ENCODE measurements around the gene HCST.
A peak's percentile ranks its signal among the peaks of the same experiment; 100 is the strongest.
"Not testable (repeated sequence)": the region's sequence is repeated elsewhere in the genome, so short reads cannot be mapped to it uniquely, and the experiment has no call there.

The HCST gene

DNA sequence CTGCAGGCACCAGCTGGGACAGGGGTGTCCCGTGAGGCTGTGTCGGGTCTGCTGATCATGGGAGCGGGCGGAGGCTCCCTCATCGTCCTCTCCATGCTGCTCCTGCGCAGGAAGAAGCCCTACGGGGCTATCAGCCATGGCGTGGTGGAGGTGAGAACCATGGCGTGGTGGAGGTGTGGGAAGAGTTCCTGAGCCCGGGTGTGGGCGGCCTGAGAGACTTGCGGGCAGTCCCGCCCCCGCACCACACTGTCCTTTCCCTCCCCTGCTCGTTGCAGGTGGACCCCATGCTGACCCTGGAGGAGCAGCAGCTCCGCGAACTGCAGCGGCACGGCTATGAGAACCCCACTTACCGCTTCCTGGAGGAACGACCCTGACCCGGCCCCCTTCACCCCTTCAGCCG, 23.3 kb upstream of the HCST start:
- DNase-seq (ENCODE audit: low read depth in 1 of 2, low spot score in 1 of 2): no peak

GRCh38 chr19:35879770-35880317, 22.5 kb upstream of the HCST start:
- DNase-seq (ENCODE audit: low read depth in 1 of 2, low spot score in 1 of 2): peak; percentile 49 to 53

GRCh38 chr19:35882114-35882832, 20.1 kb upstream of the HCST start:
- DNase-seq (ENCODE audit: low read depth in 1 of 2, low spot score in 1 of 2): no peak

DNA sequence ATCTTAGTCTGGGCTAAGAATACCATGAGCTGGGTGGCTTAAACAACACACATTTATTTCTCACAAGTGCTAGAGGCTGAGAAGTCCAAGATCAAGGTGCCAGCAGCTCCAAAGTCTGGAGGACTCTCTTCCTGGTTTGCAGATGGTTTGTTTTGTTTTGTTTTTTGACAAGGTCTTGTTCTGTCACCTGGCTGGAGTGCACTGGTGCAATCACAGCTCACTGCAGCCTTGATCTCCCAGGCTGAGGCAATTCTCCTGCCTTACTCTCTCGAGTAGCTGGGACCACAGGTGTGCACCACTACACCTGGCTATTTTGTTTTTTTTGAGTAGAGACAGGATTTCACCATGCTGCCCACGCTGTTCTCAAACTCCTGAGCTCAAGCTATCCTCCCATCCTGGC, 18.4 kb upstream of the HCST start:
- DNase-seq (ENCODE audit: low read depth in 1 of 2, low spot score in 1 of 2): no peak

DNA sequence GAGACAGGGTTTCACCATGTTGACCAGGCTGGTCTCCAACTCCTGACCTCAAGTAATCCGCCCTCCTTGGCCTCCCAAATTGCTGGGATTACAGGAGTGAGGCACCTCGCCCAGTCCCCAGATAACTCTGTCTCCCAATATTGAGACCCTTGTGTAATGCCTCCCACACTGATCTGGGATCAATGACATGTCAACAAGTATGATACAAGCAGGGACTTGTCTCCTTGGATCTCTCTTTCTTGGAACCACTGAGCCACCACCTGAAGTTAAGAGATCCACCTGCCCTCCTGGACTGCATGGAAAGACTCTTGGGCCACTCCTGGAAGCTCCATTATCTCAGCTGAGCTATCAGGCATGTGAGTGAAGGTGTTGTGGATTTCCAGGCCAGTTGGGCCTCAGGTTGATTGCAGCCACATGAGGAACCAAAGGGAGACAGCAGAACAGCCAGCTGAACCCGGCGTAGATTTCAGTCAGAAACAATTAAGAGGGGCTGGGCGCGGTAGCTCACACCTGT, 17.0 kb upstream of the HCST start:
- no peak for DNase-seq (ENCODE audit: low read depth in 1 of 2, low spot score in 1 of 2)

DNA sequence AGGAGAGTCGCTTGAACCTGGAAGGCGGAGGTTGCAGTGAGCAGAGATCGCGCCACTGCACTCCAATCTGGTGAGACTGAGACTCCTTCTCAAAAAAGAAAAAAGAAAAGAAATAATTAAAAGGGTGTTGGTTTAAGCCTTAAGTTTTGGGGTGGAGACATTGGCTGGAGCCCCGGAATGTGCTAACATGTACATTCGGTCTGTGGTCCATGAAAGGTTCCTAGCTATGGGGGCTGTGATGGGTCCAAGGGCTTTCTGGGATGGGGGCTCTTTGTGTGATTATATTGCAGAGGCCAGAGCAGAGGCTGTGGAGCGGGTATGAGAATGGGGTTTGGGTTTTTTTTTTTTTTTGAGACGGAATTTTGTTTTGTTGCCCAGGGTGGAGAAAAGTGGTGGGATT, 16.4 kb upstream of the HCST start:
- no peak for DNase-seq (ENCODE audit: low read depth in 1 of 2, low spot score in 1 of 2)

- no peak for DNase-seq (ENCODE audit: low read depth in 1 of 2, low spot score in 1 of 2)
Observed at GRCh38 chr19:35887197-35887596, 15.1 kb upstream of the HCST start.

- DNase-seq (ENCODE audit: low read depth in 1 of 2, low spot score in 1 of 2): no peak
Observed at GRCh38 chr19:35888398-35888797, 13.9 kb upstream of the HCST start.

DNA sequence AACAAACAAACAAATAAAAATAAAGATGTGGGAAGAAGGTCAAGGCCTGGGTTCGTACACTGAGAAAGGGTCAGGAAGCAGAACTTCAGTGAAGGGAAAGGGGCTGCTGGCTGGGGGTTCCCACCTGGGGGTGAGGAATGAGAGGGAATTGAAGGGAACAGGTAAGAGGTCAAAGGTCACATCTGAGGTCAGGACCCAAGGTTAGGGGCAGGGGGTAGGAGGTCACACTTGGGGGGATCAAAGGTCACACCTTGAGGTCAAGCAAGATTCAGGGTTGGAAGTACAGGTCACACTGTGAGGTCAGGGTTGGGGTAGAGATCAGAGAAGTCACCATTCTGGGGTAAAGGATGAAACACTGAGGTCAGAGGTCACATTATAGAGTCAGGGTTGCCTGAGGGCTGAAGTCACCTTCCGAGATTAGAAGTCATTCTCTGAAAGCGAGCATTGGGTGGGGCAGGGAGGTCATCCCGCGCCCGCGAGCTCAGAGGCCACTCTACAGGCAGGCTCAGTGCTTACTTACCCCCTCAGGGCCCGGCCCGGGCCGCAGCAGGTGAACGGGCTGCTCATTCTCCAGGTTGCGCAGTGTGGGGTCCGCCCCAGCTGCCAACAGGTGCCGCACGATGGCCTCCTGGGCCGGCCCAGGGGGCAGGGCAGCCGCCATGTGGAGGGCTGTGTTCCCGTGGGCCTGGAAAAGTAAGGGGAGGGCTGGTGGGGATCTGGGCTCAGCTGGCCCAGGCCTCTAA, 12.8 kb upstream of the HCST start:
- DNase-seq (ENCODE audit: low read depth in 1 of 2, low spot score in 1 of 2): no peak

- DNase-seq (ENCODE audit: low read depth in 1 of 2, low spot score in 1 of 2): no peak
Observed at GRCh38 chr19:35890113-35890650, 12.1 kb upstream of the HCST start.

- not testable (repeated sequence) for DNase-seq (ENCODE audit: low read depth in 1 of 2, low spot score in 1 of 2)
Observed at GRCh38 chr19:35891819-35892218, 10.5 kb upstream of the HCST start.

GRCh38 chr19:35894342-35894741, 8.0 kb upstream of the HCST start:
- no peak for DNase-seq (ENCODE audit: low read depth in 1 of 2, low spot score in 1 of 2)

- no peak for DNase-seq (ENCODE audit: low read depth in 1 of 2, low spot score in 1 of 2)
Observed at GRCh38 chr19:35895911-35896642, 6.3 kb upstream of the HCST start.

DNA sequence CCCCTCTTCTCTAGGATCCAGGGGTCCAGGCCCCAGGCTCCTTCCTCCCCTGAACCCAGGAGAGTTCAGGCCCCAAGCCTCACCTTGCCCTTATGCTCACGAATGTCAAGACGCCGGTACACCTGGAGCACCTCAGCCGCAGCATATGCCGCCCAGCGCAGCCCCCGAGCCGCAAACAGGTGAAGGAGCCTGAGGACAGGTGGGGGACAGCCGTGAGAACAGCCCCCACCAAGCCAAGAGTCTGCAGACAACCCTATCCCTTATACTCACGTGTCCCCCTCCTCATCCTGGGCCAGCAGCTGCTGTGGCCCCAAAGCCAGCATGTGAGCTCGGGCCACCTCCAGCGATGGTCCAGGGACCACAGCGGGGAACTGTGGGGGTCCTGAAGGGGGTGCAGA, 5.7 kb upstream of the HCST start:
- no peak for DNase-seq (ENCODE audit: low read depth in 1 of 2, low spot score in 1 of 2)

- DNase-seq (ENCODE audit: low read depth in 1 of 2, low spot score in 1 of 2): no peak
Observed at GRCh38 chr19:35897706-35898451, 4.5 kb upstream of the HCST start.

GRCh38 chr19:35898499-35898809, 3.9 kb upstream of the HCST start:
- DNase-seq (ENCODE audit: low read depth in 1 of 2, low spot score in 1 of 2): no peak

GRCh38 chr19:35899547-35900214, 2.6 kb upstream of the HCST start:
- DNase-seq (ENCODE audit: low read depth in 1 of 2, low spot score in 1 of 2): peak; percentile 69 to 81

DNA sequence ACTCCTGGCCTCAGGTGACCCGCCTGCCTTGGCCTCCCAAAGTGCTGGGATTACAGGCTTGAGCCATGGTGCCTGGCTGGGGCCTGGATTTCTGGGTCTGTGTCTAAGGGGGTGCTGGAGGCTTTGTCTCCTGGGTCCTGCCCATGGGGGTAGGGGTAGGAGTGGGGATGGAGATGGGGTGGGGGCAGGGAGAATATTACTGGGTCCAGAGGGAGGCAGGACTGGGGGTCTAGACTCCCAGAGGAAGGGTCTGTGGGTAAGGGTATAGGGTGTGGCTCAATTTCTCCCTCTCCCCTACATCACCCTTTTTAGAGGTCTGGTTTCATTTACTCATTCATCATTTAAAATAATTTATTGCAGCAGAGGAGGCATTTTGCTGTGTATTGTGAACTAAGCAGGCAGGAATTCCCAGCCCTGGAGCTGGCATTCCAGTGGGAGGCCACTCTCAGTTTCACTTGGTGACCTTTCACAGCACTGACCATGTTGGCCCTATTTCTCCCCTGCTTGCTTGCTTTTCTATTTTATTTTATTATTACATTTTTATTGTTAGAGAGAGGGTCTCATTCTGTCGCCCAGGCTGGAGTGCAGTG, 1.2 kb upstream of the HCST start:
- DNase-seq (ENCODE audit: low read depth in 1 of 2, low spot score in 1 of 2): no peak

DNA sequence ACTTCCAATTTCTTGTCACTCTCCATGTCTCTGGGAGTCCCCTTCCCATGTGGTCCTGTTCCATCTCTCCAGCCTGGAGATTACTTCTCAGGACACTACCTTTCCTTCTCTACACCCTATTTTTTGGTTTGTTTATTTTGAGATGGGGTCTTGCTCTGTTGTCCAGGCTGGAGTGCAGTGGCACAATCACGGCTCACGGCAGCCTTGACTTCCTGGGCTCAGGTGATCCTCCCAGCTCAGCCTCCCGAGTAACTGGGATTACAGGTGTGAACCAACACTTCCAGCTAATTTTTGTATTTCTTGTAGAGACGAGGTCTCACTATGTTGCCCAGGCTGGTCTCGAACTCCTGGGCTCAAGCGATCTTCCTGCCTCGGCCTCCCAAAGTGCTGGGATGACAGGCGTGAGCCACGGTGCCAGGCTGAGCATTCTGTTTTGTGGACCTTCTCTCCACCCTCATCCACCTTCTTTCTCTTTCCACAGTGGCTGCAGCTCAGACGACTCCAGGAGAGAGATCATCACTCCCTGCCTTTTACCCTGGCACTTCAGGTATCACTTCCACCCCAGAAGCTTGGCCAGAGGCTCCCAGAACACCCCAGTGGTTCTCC, 644 bp downstream of the HCST start:
- DNase-seq (ENCODE audit: low read depth in 1 of 2, low spot score in 1 of 2): no peak
